IPS-18c (cell line): ENCODE data around the gene HAT1.

Experiments
- H3K4me3 ChIP-seq: 2 replicates; pipeline ENCODE4 v1.7.0; 2013; ENCODE audit warnings: low read depth, mild to moderate bottlenecking, low read length, moderate library complexity; ENCODE audit not compliant: insufficient read depth
- H3K9me3 ChIP-seq: one replicate; pipeline ENCODE4 v1.6.1; 2013; ENCODE audit warnings: mild to moderate bottlenecking, low read length, moderate library complexity; ENCODE audit not compliant: control insufficient read depth, insufficient read depth

HAT1 gene

DNA sequence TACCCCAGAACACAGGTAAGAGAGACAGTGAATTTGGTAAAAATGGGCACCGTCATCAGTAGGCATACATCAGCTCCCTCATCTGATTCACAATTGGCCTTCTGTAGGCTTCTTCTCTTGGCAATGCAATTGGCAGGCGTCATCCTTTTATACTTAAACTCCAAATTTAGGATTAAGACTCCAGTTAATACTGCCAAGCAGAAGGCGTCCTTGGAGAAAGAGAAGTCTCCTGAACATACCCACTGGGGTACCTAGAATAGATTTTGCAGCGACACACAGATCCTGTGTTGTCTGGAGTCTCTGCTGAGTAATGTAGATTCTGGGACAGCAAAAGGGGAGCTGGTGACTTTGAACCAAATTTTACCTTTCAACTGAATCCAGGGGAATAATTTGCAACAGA lies 76.9 kb downstream of the HAT1 start:
- H3K4me3 ChIP-seq, result peak overlapping the region; percentile 96
- H3K9me3 ChIP-seq, result no peaks in the 10 kb centered on the region

DNA sequence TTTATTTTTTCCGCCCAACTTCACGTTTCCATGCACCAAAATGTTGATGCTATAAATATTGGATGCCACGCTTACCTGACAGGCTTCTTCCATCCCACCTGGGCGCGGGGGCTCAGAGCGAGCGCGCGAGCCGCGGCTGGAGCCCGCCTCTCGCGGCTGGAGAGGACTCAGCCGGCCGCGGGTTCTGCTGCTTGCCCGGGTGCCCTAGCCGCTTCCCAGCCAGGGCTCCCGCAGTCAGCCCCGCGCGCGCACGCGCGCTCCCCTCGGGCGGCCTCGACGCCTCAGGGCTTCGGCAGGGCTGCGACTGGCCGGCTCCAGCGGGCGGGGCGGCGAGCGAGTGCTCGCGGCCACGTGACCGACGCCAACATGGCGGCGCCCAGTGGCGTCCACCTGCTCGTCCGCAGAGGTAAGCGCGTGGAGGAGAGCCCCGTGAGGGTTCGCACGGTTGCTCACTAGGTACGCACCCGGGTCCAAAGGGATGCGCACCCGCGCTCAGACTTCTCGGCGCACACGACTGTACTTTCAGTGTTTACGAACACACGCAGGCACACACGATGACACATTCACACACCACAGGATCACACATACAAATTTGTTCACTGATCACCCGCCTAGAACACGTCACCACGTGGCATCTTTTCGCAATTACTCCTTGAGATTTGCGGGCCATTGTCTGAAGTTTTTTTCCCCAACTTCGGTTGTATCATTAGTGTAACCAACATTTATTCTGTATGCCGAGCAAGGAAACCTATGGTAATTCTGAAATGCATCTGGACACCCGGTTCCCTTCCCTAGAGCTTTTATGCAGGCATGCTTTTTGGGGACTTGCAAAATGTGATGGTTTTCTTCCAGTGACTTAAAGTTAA lies 77.6 kb downstream of the HAT1 start, which contains the start of gene METAP1D:
TSS of gene METAP1D (plus strand) at position 350 of the 866 bp plus-strand sequence. CDS start at position 367, 17 bp downstream.
- peak within 1 kb of the TSS; percentile 96 for H3K4me3 ChIP-seq
- H3K9me3 ChIP-seq, result no peaks in the 10 kb centered on the region

DNA sequence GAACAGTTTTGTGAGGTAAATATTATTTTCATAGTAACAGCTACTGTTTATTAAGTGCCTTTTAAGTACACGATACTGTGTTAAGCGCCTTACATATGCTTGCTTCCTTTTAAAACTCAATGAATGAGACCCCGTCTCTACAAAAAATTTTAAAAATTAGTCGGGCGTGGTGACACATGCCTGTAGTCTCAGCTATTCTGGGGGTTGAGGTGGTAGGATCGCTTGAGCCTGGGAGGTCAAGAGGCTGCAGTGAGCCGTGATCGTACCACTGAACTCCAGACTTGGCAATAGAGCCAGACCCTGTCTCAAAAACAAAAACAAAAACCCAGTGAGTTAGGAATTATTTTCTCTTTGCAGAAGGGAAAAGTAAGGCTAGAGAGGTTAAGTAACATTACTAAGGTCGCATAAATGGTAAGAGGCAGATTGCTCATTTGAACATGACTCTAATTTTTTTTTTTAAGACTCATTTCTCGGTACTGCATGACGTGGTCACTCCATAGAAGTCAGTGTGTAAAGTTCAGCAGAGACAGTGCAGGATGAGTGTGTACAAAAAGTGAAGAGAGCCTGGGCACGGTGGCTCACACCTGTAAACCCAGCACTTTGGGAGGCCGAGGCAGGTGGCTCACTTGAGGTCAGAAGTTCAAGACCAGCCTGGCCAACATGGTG lies 78.6 kb downstream of the HAT1 start:
- H3K9me3 ChIP-seq, result no peaks in the 10 kb centered on the region
- H3K4me3 ChIP-seq, result peak overlapping the region; percentile 96; the same call in 1 of the 2 replicates

DNA sequence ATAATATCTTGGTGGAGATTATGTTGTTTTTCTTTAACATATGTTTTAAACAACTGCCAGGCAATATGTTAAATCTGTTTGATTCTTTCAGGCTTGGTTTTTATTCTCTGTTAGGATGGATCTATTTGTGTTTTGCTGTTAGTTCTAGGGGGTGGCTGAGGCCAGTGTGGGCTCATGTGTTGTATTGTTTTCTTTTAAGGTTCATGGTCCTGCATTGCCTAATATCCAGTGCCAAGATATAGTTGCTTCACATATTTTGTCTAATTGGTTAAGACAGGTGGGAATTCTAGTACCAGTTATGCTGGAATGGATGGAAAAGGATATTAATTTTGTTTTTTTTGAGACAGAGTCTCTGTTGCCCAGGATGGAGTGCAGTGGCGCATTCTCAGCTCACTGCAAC lies 85.1 kb downstream of the HAT1 start:
- no peaks in the 10 kb centered on the region for H3K9me3 ChIP-seq
- no peak overlapping the region for H3K4me3 ChIP-seq

DNA sequence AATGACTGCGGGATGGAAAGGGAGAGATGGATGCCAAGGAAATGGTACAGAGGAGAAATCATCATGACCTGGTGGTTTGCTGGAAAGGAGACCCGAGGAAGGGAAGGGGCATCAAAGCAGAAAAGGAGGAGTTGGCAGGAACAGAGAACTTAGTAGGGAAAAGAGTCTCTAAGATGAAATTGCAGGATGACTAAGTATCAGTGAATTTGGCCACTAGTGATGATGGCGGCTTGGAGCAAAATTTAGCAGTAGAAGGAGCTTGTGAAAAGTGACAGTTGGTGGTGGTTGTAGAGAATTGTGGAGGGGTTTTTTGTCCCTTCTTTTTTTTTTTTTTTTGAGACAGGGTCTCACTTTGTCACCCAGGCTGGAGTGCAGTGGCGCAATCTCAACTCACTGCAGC lies 87.6 kb downstream of the HAT1 start:
- H3K9me3 ChIP-seq, result no peaks in the 10 kb centered on the region
- H3K4me3 ChIP-seq, result no peak overlapping the region

DNA sequence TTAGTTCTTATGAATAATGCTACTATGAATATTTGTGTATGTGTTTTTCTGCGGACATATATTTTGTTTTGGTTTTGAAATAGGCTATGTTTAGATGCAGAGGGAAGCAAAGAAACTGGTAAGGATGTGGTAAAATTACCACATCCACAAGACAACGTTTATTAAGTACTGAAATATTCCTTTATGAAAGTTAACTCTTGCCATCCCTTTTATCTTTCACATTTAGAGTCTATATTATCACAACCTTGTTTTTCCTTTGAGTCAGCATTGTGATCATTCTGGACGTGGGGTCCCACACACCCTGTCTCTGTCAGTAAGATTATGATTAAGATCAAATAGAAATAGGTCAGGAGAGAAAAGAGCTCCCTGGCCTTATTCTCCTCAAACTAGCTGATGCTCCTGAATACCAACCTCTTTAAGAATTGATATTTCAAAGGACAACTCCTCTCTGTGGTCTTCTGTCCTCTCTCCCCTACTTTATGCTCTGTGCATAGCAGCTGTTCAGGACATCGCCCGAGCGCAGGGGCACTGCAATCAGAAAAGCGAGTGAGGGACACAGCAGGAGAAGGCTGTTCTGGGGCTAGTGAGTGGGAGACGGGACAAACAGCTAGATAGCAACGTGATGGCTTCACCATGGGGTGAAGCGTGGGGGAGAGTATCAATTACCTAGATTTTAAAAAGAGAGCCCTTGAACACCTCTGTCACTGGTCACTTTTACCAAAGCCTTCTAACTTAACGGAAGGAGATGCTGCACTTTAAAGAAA lies 89.7 kb downstream of the HAT1 start:
- Histone ChIP-seq H3K4me3 (no peak overlapping the region), H3K9me3 (peaks cover 1% of the 10 kb centered on the region)

DNA sequence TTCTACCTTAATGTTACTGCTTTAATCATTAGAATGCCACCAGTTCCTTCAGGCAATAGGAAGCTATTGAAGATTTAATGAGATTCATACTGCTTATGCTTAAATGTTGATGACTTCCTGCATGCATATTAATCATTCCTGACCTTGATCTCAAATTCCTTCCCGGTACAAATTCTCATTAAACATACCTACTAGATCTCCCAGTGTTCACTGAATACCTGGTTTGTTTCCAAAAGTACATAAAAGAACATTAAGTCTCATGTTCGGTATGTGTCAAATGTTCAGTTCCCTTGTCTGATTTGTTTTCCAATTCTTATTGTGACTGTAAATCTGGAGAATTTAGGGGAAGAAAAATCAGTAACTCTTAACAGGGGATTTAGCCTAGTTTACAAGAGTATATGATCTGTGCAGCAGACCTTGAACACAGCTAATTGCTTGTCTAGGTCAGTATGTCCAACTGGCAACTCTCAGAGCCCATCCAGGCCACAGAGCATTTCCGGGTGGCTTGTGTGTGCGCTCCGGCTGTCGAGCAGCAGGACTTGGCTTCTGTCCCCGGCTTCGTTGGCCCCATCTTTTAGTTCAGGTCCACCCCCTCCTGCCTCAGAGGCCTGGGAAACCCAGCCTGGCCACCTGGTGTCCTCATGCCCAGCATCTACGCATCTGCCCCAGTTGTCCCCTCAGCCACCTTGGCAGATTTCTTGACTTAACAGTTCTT lies 90.6 kb downstream of the HAT1 start:
- peaks cover 2% of the 10 kb centered on the region for H3K9me3 ChIP-seq
- H3K4me3 ChIP-seq, result no peak overlapping the region; the same call in 1 of the 2 replicates

DNA sequence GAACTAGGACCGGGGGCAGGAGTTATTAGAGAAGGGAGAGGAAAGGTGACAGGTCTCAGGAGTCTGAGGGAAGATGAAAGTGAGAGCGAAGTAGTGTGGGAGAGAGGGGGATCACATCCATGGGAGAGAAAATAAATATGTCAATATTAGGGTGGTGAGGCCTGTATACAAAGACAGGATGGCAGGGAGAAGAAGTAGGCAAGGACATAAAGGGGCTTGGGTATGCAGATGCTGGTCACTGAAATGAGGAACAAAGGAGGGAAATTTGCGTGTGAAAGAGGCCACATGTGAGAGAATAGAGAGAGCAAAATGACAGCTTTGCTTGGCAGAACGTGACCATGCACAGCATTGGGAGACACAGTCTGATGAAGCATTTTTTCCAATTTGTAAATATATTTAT lies 91.1 kb downstream of the HAT1 start:
- Histone ChIP-seq H3K9me3 (peaks cover 2% of the 10 kb centered on the region), H3K4me3 (no peak overlapping the region)

DNA sequence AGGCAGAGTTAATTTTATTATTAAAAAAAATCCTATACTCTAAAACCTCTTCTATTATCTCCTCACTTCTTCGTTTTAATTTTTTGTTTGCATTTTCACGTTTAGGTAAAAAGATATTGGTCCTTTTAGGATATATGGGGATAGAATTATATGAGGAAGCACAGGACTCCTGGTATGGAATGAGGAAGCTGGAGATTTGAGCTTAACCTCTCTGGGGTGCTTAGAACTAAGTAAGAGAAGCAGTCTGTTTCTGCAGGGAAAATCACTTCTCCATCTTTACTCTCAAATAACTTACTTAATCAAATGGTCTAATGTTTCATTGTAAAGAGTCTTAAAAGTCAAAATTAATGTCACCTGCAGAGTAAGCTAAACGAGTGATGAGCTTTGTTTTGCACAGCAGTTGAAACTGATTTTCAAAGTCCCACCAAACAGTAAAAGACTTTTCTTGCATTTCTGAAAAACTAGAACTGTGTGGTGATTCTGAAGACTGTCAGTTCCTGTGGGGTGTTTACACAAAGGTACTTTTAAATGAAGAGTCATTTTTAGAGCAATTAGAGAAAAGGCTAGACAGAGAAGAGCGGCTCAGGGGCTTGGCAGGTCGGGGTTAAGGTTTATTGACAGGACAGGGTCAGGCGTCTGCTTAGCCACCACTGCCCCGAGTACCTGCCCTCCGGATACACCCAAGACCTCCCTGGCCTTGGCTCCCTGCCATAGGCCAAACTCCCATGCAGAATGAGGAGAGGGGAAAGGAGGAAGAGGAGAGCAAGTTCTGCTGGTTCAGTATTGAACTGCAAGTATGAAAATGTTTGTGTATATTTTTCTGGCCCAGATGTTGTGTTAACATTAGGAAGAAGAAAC lies 99.0 kb downstream of the HAT1 start:
- peaks cover 2% of the 10 kb centered on the region for H3K9me3 ChIP-seq
- no peak overlapping the region for H3K4me3 ChIP-seq

DNA sequence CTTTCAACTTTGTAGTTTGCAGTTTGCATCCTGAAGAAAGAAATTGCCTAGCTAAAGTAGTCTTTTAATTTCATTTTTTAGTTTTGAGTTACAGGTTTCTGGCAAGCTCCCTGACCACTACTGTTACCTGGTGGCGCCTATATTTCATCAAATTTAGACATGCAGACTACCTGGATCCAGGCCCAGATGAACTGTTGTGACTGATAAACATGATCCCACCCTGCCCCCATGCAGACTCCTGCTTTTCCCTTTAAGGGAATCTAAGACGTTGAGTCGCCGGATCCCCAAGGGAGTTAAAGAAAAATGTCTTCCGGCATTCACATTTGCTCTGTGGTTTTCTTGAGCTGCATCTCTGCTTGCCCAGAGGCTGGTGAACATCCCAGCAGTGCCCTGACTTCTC lies 99.7 kb downstream of the HAT1 start:
- Histone ChIP-seq H3K4me3 (no peak overlapping the region), H3K9me3 (peaks cover 1% of the 10 kb centered on the region)

DNA sequence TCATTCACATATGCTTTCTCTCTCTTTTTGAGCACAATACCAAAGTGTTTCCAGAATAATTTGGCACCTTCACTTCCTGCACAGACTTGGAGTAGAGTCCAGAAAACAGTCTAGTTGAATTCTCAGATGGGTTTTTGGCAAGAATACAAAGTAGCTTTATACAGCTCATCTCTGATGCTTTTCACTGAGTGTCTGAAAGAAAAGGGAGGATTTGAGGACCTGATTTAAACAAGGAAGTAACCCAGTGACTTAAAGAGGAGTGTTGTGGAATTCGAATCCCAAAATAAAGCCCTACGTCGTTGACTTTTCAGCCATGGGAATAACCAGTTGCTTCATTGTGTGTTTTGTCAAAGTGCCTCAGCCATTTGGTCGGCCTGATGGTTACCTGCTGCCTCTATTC lies 109.3 kb downstream of the HAT1 start:
- H3K4me3 ChIP-seq, result no peak overlapping the region
- no peaks in the 10 kb centered on the region for H3K9me3 ChIP-seq
